ENCODE results near the gene PPARG. TPM values are rescaled to one million over a fixed set of nuclear protein-coding genes. Genes with fewer than 3 reads are reported as not detected.

The PPARG gene
- polyA plus RNA-seq, 1 of the 3 experiments (the other 2 are of a cell fraction): 2.8 TPM

GRCh38 chr3:12454816-12455121, 165.9 kb downstream of the PPARG start (continued):
- TF ChIP-seq CTCF (IDR thresholded peaks at IDR 0.05): no peak

- Histone ChIP-seq H3K27me3 (ENCODE audit: insufficient read depth) (no peaks in the 10 kb centered on the region), H4K20me1 (ENCODE audit: insufficient read depth) (no peaks in the 10 kb centered on the region), H3K9ac (no peak overlapping the region), H3K4me1 (ENCODE audit: control insufficient read depth in 1 of 2, insufficient read depth in 2 of 2, low read depth in 1 of 2, low read length in 1 of 2) (0 out of 4 replicates have a peak, but pooled peaks cover 0 to 8% of the 10 kb centered on the region in 2 experiments), H3K79me2 (ENCODE audit: insufficient read depth) (no peaks in the 10 kb centered on the region), H3K27ac (ENCODE audit: low read depth in 2 of 2, low read length in 1 of 2) (no peak overlapping the region), H3K36me3 (replicated peaks in 1 of 2; ENCODE audit: control insufficient read depth in 1 of 2, insufficient read depth in 2 of 2, low read length in 1 of 2) (no peaks in the 10 kb centered on the region), H3K4me2 (no peak overlapping the region), H3K9me3 (no peaks in the 10 kb centered on the region), H3F3A (replicated peaks; ENCODE audit: insufficient read depth) (no peaks in the 10 kb centered on the region), H3K9me2 (no peaks in the 10 kb centered on the region), H3K4me3 (ENCODE audit: low read depth in 2 of 2, low read length in 1 of 2) (no peak overlapping the region), H2AFZ (ENCODE audit: low read depth) (no peak overlapping the region)
- CTCF ChIA-PET: interaction anchor here (1.6 to 2.2 kb wide), 2 partner anchors 15 to 321 kb away, joined by 4 to 5 read pairs; no protein-coding TSS in a partner anchor
- no peak for TF ChIP-seq FOXJ3 (CRISPR knock-in tag; IDR thresholded peaks at IDR 0.05)
- no peak for TF ChIP-seq TEAD4 (IDR thresholded peaks at IDR 0.05; ENCODE audit: borderline replicate concordance, insufficient read depth)
- no peak for TF ChIP-seq GABPA (IDR thresholded peaks at IDR 0.05; ENCODE audit: low read depth)
- TF ChIP-seq NRF1 (IDR thresholded peaks at IDR 0.05; ENCODE audit: low read depth, low read length): no peak
- TF ChIP-seq TAF1 (IDR thresholded peaks at IDR 0.05; ENCODE audit: borderline replicate concordance, low read depth, low read length): no peak
- TF ChIP-seq RAD21 (IDR thresholded peaks at IDR 0.05; ENCODE audit: low read length): no peak
- no peak for TF ChIP-seq NFIC (IDR thresholded peaks at IDR 0.05; ENCODE audit: borderline replicate concordance)
- no peak for TF ChIP-seq JUND (IDR thresholded peaks at IDR 0.05)
- no peak for TF ChIP-seq RXRA (IDR thresholded peaks at IDR 0.05; ENCODE audit: borderline replicate concordance, low read depth)
- TF ChIP-seq RFX5 (IDR thresholded peaks at IDR 0.05; ENCODE audit: low read length): no peak
- no peak for TF ChIP-seq USF2 (IDR thresholded peaks at IDR 0.05; ENCODE audit: borderline replicate concordance, low read depth, low read length)
- TF ChIP-seq MXI1 (IDR thresholded peaks at IDR 0.05; ENCODE audit: low read depth, low read length): no peak
- no peak for TF ChIP-seq RCOR1 (IDR thresholded peaks at IDR 0.05; ENCODE audit: low read length)
- TF ChIP-seq FOSL2 (IDR thresholded peaks at IDR 0.05; ENCODE audit: borderline replicate concordance, low read depth): no peak
- no peak for TF ChIP-seq MEF2A (IDR thresholded peaks at IDR 0.05; ENCODE audit: borderline replicate concordance, low read depth)
- no peak for TF ChIP-seq YY1 (IDR thresholded peaks at IDR 0.05; ENCODE audit: low read depth)
- TF ChIP-seq MAX (IDR thresholded peaks at IDR 0.05; ENCODE audit: low read depth): no peak
- TF ChIP-seq SMC3 (IDR thresholded peaks at IDR 0.05; ENCODE audit: low read depth, low read length): no peak
- no peak for TF ChIP-seq CTCF (IDR thresholded peaks at IDR 0.05)
- DNase-seq: no peak
- POLR2A ChIA-PET: no interaction called here
- 96% methylated on average over 6 of the region's 7 CpGs for WGBS (ENCODE audit: low lambda C conversion rate)
These were observed 166.9 kb downstream of the PPARG start for GRCh38 chr3:12455740-12456139.

Data from SK-N-SH (cell line).